WTC11 (cell line): ENCODE results near the gene CHD6. TPM values are rescaled to one million over a fixed set of nuclear protein-coding genes. Genes with fewer than 3 reads are reported as not detected.

Source experiments
- ATAC-seq: fragments of 200-7000 bp; cut with Tn5 transposase; 2 replicates; pipeline ENCODE4 v1.10.0; 2021; ENCODE audit warnings: mild to moderate bottlenecking, moderate library complexity
- CTCF ChIA-PET: fragments of 300-600 bp; sonication (Branson Sonifier 250); formaldehyde crosslinking; loops from one replicate; lab custom pipeline; 2021; ENCODE audit warnings: antibody characterized with exemption; lab: Charles Lee
- POLR2A ChIA-PET: fragments of 350-600 bp; sonication (Branson Sonifier 250); formaldehyde crosslinking; loops from one replicate; lab custom pipeline; 2021; ENCODE audit warnings: antibody characterized with exemption; lab: Charles Lee
- DNase-seq: peaks from one replicate; pipeline ENCODE4 v3.0.0; 2021; ENCODE audit warnings: low spot score
- H3K27ac Mint-ChIP-seq: 2 replicates; pipeline ENCODE4 v1.8.0; 2021; ENCODE audit warnings: mixed read lengths
- H3K27me3 Mint-ChIP-seq: 2 replicates; pipeline ENCODE4 v1.8.0; 2021; ENCODE audit warnings: low read depth, mild to moderate bottlenecking, moderate library complexity, mixed read lengths
- H3K36me3 Mint-ChIP-seq: 2 replicates; pipeline ENCODE4 v1.8.0; 2021; ENCODE audit warnings: mixed read lengths
- H3K4me1 Mint-ChIP-seq: 2 replicates; pipeline ENCODE4 v1.8.0; 2022; ENCODE audit warnings: mixed read lengths
- H3K4me3 Mint-ChIP-seq: 2 replicates; pipeline ENCODE4 v1.8.0; 2021; ENCODE audit warnings: mild to moderate bottlenecking, moderate library complexity, mixed read lengths
- H3K9me3 Mint-ChIP-seq: 2 replicates; pipeline ENCODE4 v1.8.0; 2021; ENCODE audit warnings: mixed read lengths
- ATF1 ChIP-seq: sonication (generic); formaldehyde crosslinking; IDR thresholded peaks from 2 replicates; pipeline ENCODE4 v1.8.1; 2023; ENCODE audit warnings: mild to moderate bottlenecking, moderate library complexity, missing genetic modification reagents
- ATF3 ChIP-seq: sonication (generic); formaldehyde crosslinking; conservative IDR thresholded peaks from 2 replicates; pipeline ENCODE4 v1.8.1; 2022; ENCODE audit warnings: mild to moderate bottlenecking, missing genetic modification reagents
- CBFB ChIP-seq: sonication (generic); formaldehyde crosslinking; IDR thresholded peaks from 2 replicates; pipeline ENCODE4 v1.8.1; 2022; ENCODE audit warnings: mild to moderate bottlenecking, low read depth, missing genetic modification reagents
- E2F4 ChIP-seq: sonication (generic); formaldehyde crosslinking; IDR thresholded peaks from 2 replicates; pipeline ENCODE4 v1.8.1; 2022; ENCODE audit warnings: low read depth, mild to moderate bottlenecking, moderate library complexity, missing genetic modification reagents, borderline replicate concordance
- EMX1 ChIP-seq: fragments of 250-450 bp; sonication (Bioruptor Pico); IDR thresholded peaks from 2 replicates; pipeline ENCODE4 v1.8.0; 2021; ENCODE audit warnings: mild to moderate bottlenecking
- ETV6 ChIP-seq: sonication (generic); formaldehyde crosslinking; IDR thresholded peaks from 2 replicates; pipeline ENCODE4 v1.8.1; 2022; ENCODE audit warnings: mild to moderate bottlenecking, missing genetic modification reagents
- HMGXB4 ChIP-seq: sonication (generic); formaldehyde crosslinking; IDR thresholded peaks from 2 replicates; pipeline ENCODE4 v1.8.1; 2023; ENCODE audit warnings: mild to moderate bottlenecking, moderate library complexity, missing genetic modification reagents
- KAT7 ChIP-seq: sonication (generic); formaldehyde crosslinking; IDR thresholded peaks from 2 replicates; pipeline ENCODE4 v1.8.1; 2023; ENCODE audit warnings: missing genetic modification reagents, mild to moderate bottlenecking, borderline replicate concordance
- NFATC4 ChIP-seq: fragments of 250-450 bp; sonication (Bioruptor Pico); IDR thresholded peaks from 2 replicates; pipeline ENCODE4 v1.9.0; 2021; ENCODE audit warnings: mild to moderate bottlenecking
- PRDM15 ChIP-seq: sonication (generic); formaldehyde crosslinking; IDR thresholded peaks from 2 replicates; pipeline ENCODE4 v1.8.0; 2022; ENCODE audit warnings: missing genetic modification reagents
- PRRX2 ChIP-seq: fragments of 250-450 bp; sonication (Bioruptor Pico); IDR thresholded peaks from 2 replicates; pipeline ENCODE4 v1.8.0; 2021; ENCODE audit warnings: mild to moderate bottlenecking
- RORB ChIP-seq: fragments of 250-450 bp; sonication (Bioruptor Pico); IDR thresholded peaks from 2 replicates; pipeline ENCODE4 v1.9.0; 2021; ENCODE audit warnings: mild to moderate bottlenecking
- SMAD3 ChIP-seq: sonication (generic); formaldehyde crosslinking; IDR thresholded peaks from 2 replicates; pipeline ENCODE4 v1.8.0; 2022; ENCODE audit warnings: missing genetic modification reagents, mild to moderate bottlenecking, borderline replicate concordance
- ZNF281 ChIP-seq: sonication (generic); formaldehyde crosslinking; IDR thresholded peaks from 2 replicates; pipeline ENCODE4 v1.8.0; 2023; ENCODE audit warnings: mild to moderate bottlenecking, missing genetic modification reagents
- ZNF671 ChIP-seq: fragments of 250-450 bp; sonication (Bioruptor Pico); IDR thresholded peaks from 2 replicates; pipeline ENCODE4 v1.8.0; 2021; ENCODE audit warnings: mild to moderate bottlenecking
- total RNA-seq: library from RNA; stranded (reverse); gene quantifications from 3 replicates; pipeline ENCODE4 v1.2.3, GENCODE V29; 2021
- TF ChIP-seq, protein P1 (sequence below): sonication (generic); formaldehyde crosslinking; IDR thresholded peaks from 2 replicates; pipeline ENCODE4 v1.8.1; 2022; ENCODE audit warnings: low read depth, missing genetic modification reagents, borderline replicate concordance
- TF ChIP-seq, protein P2 (sequence below): fragments of 250-450 bp; sonication (Bioruptor Pico); IDR thresholded peaks from 2 replicates; pipeline ENCODE4 v1.9.0; 2021; ENCODE audit warnings: mild to moderate bottlenecking, borderline replicate concordance

The CHD6 gene
- total RNA-seq, 1 experiment from 2014 or later = 52.1 TPM

GRCh38 chr20:41386502-41387427, 231.4 kb downstream of the CHD6 start:
- DNase-seq = no peak
- POLR2A ChIA-PET = no interaction called here
- CTCF ChIA-PET = interaction anchor here (0.6 to 1.8 kb wide), 10 partner anchors 19 to 530 kb away, joined by 3 to 8 read pairs (median 4); partner anchors contain the start of gene LPIN3
- Mint-ChIP-seq H3K27ac (no peak overlapping the region), H3K4me3 (no peak overlapping the region), H3K36me3 (no peaks in the 10 kb centered on the region), H3K4me1 (peaks cover 9% of the 10 kb centered on the region), H3K9me3 (no peaks in the 10 kb centered on the region), H3K27me3 (peaks cover 2% of the 10 kb centered on the region; the same call in 1 of the 2 replicates)
- no peak for ATAC-seq
- TF ChIP-seq NFATC4 (CRISPR knock-in tag) (no peak), ZNF671 (CRISPR knock-in tag) (no peak), E2F4 (no peak)
- TF ChIP-seq, protein P1, sequence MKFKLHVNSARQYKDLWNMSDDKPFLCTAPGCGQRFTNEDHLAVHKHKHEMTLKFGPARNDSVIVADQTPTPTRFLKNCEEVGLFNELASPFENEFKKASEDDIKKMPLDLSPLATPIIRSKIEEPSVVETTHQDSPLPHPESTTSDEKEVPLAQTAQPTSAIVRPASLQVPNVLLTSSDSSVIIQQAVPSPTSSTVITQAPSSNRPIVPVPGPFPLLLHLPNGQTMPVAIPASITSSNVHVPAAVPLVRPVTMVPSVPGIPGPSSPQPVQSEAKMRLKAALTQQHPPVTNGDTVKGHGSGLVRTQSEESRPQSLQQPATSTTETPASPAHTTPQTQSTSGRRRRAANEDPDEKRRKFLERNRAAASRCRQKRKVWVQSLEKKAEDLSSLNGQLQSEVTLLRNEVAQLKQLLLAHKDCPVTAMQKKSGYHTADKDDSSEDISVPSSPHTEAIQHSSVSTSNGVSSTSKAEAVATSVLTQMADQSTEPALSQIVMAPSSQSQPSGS (CRISPR knock-in tag) = no peak

GRCh38 chr20:41382791-41383305, 235.3 kb downstream of the CHD6 start:
- Mint-ChIP-seq H3K9me3 (no peaks in the 10 kb centered on the region), H3K27ac (no peak overlapping the region), H3K36me3 (no peaks in the 10 kb centered on the region), H3K4me1 (peaks cover 5% of the 10 kb centered on the region), H3K4me3 (no peak overlapping the region), H3K27me3 (peaks cover 2% of the 10 kb centered on the region; the same call in 1 of the 2 replicates)
- ChIA-PET CTCF (no interaction called here), POLR2A (no interaction called here)
- ATAC-seq = no peak
- no peak for DNase-seq
- TF ChIP-seq CBFB (CRISPR knock-in tag) = no peak
- TF ChIP-seq, protein P2, sequence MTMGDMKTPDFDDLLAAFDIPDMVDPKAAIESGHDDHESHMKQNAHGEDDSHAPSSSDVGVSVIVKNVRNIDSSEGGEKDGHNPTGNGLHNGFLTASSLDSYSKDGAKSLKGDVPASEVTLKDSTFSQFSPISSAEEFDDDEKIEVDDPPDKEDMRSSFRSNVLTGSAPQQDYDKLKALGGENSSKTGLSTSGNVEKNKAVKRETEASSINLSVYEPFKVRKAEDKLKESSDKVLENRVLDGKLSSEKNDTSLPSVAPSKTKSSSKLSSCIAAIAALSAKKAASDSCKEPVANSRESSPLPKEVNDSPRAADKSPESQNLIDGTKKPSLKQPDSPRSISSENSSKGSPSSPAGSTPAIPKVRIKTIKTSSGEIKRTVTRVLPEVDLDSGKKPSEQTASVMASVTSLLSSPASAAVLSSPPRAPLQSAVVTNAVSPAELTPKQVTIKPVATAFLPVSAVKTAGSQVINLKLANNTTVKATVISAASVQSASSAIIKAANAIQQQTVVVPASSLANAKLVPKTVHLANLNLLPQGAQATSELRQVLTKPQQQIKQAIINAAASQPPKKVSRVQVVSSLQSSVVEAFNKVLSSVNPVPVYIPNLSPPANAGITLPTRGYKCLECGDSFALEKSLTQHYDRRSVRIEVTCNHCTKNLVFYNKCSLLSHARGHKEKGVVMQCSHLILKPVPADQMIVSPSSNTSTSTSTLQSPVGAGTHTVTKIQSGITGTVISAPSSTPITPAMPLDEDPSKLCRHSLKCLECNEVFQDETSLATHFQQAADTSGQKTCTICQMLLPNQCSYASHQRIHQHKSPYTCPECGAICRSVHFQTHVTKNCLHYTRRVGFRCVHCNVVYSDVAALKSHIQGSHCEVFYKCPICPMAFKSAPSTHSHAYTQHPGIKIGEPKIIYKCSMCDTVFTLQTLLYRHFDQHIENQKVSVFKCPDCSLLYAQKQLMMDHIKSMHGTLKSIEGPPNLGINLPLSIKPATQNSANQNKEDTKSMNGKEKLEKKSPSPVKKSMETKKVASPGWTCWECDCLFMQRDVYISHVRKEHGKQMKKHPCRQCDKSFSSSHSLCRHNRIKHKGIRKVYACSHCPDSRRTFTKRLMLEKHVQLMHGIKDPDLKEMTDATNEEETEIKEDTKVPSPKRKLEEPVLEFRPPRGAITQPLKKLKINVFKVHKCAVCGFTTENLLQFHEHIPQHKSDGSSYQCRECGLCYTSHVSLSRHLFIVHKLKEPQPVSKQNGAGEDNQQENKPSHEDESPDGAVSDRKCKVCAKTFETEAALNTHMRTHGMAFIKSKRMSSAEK (CRISPR knock-in tag) = no peak
- no peak for TF ChIP-seq ETV6 (CRISPR knock-in tag)
- no peak for TF ChIP-seq RORB (CRISPR knock-in tag)
- no peak for TF ChIP-seq SMAD3 (CRISPR knock-in tag)
- no peak for TF ChIP-seq ZNF281
- TF ChIP-seq EMX1 (CRISPR knock-in tag) = no peak
- no peak for TF ChIP-seq PRDM15 (CRISPR knock-in tag)
- no peak for TF ChIP-seq HMGXB4
- TF ChIP-seq ATF3 = no peak
- TF ChIP-seq PRRX2 (CRISPR knock-in tag) = no peak
- no peak for TF ChIP-seq ATF1
- TF ChIP-seq KAT7 = no peak
